Activated gamma-delta T cell treated with anti-CD3 and anti-CD28 coated beads, Interleukin-2, amount 50 U/mL, for 16 hours (primary cell): ENCODE data around the gene THEMIS.
"Not testable (repeated sequence)": the region's sequence is repeated elsewhere in the genome, so short reads cannot be mapped to it uniquely, and the experiment has no call there.

Experiments
- DNase-seq: peaks from one replicate; pipeline ENCODE4 v3.0.0-alpha.2; 2020; ENCODE audit warnings: low read depth

The THEMIS gene

GRCh38 chr6:127900935-127901334 lies at the start of gene THEMIS:
Gene THEMIS (minus strand): TSS chr6:127901058. CDS start chr6:127900932, 126 bp downstream.
- no peak for DNase-seq

- no peak for DNase-seq
Measured at GRCh38 chr6:127949251-127949650, 48.4 kb upstream of the THEMIS start.

- no peak for DNase-seq
Measured at GRCh38 chr6:127946388-127946787, 45.5 kb upstream of the THEMIS start.

- DNase-seq = no peak
Measured at GRCh38 chr6:127945434-127946097, 44.7 kb upstream of the THEMIS start.

- DNase-seq = no peak
Measured at GRCh38 chr6:127941228-127941627, 40.4 kb upstream of the THEMIS start.

- no peak for DNase-seq
Measured at GRCh38 chr6:127939442-127940066, 38.7 kb upstream of the THEMIS start.

- DNase-seq = no peak
Measured at GRCh38 chr6:127938701-127939100, 37.8 kb upstream of the THEMIS start.

GRCh38 chr6:127937747-127938146 lies 36.9 kb upstream of the THEMIS start:
- no peak for DNase-seq

- no peak for DNase-seq
Measured at GRCh38 chr6:127937102-127937501, 36.2 kb upstream of the THEMIS start.

- DNase-seq = no peak
Measured at GRCh38 chr6:127934956-127935355, 34.1 kb upstream of the THEMIS start.

GRCh38 chr6:127933852-127934840 lies 33.3 kb upstream of the THEMIS start:
- DNase-seq = no peak

- DNase-seq = no peak
Measured at GRCh38 chr6:127933137-127933536, 32.3 kb upstream of the THEMIS start.

- no peak for DNase-seq
Measured at GRCh38 chr6:127932708-127933107, 31.9 kb upstream of the THEMIS start.

- DNase-seq = not testable (repeated sequence)
Measured at GRCh38 chr6:127926441-127926840, 25.6 kb upstream of the THEMIS start.

GRCh38 chr6:127924440-127924839 lies 23.6 kb upstream of the THEMIS start:
- DNase-seq = no peak

- no peak for DNase-seq
Measured at GRCh38 chr6:127924031-127924430, 23.2 kb upstream of the THEMIS start.

GRCh38 chr6:127923135-127923534 lies 22.3 kb upstream of the THEMIS start:
- DNase-seq = no peak

- DNase-seq = no peak
Measured at GRCh38 chr6:127921982-127922381, 21.1 kb upstream of the THEMIS start.

GRCh38 chr6:127920804-127921203 lies 19.9 kb upstream of the THEMIS start:
- DNase-seq = no peak

GRCh38 chr6:127918506-127919427 lies 17.9 kb upstream of the THEMIS start:
- DNase-seq = no peak

GRCh38 chr6:127917766-127918165 lies 16.9 kb upstream of the THEMIS start:
- no peak for DNase-seq

- DNase-seq = no peak
Measured at GRCh38 chr6:127914240-127914639, 13.4 kb upstream of the THEMIS start.
